Lower leg skin (tissue), 3 donors: Measurements from ENCODE around the gene NALF2.

Experiments used
- CTCF ChIP-seq, 3 donors: fragments of 450-650 bp; IDR thresholded peaks; one replicate each; pipeline ENCODE4 v1.5.1; 2016; ENCODE audit warnings: antibody characterized with exemption in 3 of 3, mild to moderate bottlenecking in 3 of 3, moderate library complexity in 2 of 3
- POLR2A ChIP-seq, 2 donors: fragments of 450-650 bp; IDR thresholded peaks; one replicate each; pipeline ENCODE4 v1.6.1; 2016 to 2017; ENCODE audit warnings: antibody characterized with exemption in 2 of 2, mild to moderate bottlenecking in 1 of 2, moderate library complexity in 1 of 2

GRCh38 chrX:69493766-69494165 lies 10.4 kb upstream of the NALF2 start:
- TF ChIP-seq CTCF (IDR thresholded peaks at IDR 0.05) (no peak), POLR2A (IDR thresholded peaks at IDR 0.05) (no peak)
